ENCODE data around the gene NPY.

NPY gene

DNA sequence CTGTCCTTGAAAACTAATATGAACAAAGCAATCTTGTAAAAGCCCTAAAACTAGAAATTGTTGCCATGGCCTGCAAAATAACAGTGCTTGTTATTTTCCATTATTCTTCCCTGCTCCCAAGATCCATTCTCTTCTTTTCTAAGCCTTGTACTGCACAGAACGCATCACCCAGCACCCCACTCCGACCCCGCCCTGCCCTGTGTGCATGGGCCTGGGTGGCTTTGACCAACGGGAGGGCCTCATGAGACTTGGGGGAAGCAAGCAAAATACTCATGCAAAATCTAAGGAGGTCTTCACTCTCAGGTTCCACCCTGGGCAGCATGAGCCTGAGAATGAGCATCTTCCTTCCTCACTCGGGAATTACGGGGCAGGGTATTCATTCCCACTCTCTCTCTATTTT, 32.4 kb downstream of the NPY start:
- no peak for DNase-seq

DNA sequence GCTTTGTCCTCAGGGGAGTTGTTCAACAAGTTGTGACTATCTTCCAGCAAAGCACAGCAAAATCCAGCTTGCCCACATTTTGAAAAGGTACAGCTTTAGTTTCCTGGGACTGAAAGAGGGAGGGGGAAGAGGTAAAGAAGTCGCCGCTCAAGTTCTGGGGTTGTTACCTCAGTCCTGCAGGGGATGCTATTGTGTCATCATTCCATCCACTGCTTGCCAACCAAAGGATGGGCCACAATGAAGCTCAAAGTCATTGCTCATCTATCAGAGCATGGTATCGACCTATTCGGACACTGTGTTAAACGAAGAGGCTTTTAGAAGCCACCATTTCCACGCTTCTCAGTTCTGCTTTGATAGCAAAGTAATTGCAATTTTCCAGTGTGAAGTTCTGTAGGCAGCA, 34.3 kb downstream of the NPY start:
- no peak for DNase-seq

DNA sequence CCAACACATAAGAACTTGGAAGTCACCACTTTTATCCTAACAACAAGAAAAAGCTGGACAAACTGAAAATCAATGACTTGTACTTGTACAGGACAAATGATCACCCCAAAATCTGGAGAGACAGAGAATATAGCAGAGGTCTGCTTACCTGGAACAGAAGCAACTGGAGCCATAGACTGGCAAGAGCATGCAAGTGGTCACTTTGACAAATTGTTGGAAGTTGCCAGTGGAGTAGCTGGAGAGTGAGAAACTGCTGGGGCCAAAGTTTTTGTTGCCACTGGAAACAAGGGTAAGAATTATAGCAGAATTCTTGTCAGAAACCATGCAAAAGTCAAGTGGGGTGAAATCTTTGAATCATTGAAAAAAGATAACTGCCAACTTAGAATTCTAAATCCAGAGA, 35.2 kb downstream of the NPY start:
- no peak for DNase-seq

DNA sequence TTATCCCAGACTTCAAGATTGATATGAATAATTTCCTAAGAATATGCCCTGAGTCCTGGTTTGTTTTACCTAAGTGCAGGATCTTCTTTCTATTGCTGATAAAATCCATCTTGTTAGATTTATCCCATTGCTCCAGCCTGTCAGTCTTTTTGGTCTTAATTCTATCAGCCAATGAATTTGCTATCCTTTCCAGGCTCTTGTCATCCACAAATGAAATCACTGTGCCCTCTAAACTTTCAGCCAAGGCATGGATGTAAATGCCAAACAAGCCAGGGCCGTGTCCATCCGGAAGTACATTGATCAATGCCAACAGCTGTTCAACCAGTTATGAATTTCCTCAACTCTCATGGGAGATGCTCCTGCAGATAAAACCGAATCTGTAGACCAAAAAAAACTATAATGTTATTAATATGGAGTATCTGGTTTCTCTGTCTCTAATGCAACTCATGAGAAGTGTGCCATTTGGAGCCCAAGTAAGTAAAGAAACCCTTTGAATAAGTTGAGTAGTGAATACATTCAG, 40.0 kb downstream of the NPY start:
- DNase-seq = no peak

DNA sequence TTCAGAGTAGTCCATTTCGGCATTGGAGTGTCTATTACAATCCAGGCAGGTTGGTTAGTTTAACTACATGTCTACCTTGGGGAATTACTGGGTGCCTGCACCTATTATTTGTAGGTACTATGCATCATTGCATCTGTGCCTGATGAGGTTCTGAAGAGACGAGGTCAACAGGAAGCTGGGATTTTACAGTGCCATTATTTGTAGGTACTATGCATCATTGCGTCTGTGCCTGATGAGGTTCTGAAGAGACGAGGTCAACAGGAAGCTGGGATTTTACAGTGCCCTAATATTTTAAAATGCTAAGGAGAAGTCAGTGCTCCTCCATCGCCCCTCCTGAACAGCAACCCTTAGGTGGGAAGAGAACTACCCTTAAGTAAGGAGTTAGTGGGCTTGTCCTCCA, 41.7 kb downstream of the NPY start:
- DNase-seq = no peak

DNA sequence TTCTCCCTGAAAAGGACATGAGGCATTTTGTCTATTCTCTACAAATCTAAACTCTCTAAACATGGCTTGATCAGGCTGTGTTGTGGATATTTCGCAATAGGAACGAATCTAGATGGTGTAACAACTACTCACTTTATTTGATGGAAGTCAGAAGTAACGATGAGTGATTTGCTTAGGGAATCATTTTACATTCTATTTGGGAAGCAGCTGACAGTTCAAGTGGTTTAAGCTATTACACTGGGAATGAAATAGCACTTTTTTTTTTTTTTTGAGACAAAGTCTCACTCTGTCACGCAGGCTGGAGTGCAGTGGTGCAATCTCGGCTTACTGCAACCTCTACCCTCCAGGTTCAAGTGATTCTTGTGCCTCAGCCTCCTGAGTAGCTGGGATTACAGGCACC, 44.1 kb downstream of the NPY start:
- DNase-seq = no peak

DNA sequence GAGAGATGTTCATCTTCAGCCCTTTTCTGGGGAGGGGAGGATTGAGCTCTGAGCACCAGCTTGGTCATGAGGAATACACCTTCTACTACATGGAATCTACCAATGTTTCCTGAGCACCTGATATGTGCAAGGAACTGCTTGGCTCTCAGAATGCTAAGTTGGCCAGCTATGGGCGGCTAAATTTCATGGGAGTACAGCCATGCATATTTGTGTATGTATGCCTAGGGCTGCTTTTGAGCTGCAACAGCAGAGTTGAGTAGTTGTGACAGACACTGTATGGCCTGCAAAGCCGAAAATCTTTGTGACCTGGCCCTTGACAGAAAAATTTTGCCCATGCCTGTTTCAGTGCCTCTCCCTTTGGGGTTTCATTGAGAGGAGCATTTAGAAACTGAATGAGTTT, 44.9 kb downstream of the NPY start:
- DNase-seq = no peak

DNA sequence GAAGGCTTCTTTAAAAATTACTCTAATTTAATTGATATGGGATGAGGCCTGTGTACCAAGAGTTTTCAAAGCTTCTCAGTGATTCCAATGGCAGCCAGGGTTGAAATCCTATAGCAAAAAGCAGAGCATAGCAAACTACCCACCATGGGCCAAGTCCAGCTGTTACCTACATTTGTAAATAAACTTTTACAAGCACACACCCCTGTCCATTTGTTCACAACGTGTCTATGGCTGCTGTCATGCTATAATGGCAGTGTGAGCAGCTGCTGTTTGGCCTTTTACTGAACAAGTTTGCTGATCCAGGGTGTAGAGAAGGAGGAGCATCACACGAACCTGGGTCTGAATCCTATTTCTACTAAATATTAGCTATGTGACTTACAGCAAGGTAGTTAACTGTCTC, 50.0 kb downstream of the NPY start:
- no peak for DNase-seq

DNA sequence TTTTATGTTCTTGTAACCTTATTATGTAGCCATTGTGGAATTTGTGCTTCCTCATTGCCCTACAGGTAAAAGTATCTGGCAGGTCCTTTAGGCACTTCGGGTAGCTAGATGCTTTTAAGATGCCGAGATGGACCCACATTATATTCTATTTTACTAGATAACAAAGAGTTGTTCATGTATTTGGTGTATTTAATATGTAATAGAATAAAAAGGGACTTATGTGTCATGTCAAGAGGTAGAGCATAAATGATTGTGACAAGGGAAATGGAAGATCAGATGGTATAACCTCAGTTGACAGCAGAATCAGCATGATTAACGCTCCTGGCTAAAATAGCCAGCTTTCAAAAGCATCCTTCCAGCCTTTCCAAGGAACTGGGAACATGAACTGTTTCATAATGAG, 50.6 kb downstream of the NPY start:
- no peak for DNase-seq

DNA sequence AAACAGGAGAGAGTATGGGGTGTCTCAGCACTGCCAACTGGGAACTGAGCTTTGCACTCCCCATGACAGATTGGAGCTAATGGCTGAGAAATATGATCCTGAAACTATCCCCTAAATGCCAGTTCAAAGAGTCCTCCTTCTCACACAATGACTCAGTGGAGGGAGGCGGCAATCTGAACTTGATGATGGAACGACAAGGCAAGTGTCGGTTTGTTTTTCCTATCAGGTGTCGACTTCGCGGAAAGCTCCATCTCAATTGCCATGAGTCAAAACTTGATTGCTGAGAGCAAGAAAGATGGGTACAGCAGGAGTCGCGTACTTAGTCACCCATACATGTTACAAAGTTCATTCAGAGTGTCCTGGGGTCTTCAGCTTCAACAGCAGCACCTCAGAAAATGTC, 52.5 kb downstream of the NPY start:
- DNase-seq = no peak

DNA sequence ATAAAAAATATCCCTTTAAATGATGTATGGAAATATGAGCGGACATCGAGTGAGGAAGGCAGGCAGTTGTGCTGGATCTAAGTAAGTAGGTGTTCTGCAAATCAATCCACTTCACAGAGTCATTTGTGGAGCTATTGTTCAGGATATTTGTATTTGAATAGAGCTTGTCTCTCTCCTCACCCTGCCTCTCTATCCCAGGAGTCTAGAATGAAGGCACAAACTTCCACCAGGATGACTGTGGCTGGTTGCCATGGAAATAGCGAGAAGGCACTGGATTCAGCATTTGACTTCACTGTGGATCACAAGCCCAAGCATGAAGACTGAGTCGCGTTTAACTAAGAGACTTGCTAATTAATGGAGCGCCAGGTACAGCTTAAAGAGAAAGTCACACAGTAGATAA, 53.2 kb downstream of the NPY start:
- DNase-seq = no peak

DNA sequence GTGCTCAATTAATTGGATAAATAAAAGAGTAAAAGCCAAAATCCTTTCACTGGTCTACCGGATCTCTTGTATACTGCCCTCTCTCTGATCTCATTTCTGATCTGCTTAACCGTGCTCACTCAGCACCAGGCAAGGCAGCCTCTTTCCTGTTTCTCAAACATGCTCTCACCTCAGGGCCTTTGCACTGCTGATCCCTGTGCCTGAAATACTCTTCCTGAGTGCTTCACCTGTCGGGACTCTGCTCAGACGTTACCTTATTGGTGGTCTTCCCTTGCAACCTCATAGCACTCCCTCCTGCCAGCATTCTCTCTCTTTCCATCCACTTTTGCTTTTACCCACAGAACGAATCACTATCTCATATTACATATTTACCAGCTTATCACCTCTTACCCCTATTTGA, 55.6 kb downstream of the NPY start:
- DNase-seq = no peak

DNA sequence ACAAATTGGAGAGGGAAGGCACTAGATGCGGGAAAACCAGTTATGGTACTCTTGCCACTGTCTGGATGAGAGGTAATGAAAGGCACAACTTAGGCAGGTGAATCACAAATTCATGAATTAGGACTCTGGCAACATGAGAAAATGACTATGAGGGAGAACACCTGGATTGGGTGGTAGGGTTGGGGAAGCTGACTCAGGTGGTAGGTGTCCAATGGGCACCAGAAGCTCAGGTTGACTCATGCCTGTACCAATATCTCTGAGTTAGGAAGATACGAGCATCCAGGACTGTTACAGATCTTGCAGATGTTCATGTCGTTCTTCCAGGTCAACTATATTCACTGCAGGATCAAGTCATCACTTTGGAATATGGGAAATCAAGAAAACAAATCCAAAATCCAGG, 56.7 kb downstream of the NPY start:
- no peak for DNase-seq
